Colonic mucosa (tissue), 4 donors: ENCODE measurements around the gene THADA. TPM values are rescaled to one million over a fixed set of nuclear protein-coding genes. Genes with fewer than 3 reads are reported as not detected.

ENCODE experiments used
- DNase-seq: peaks from one replicate; pipeline ENCODE4 v3.0.0-alpha.2; 2020
- H3K27ac ChIP-seq: fragments of 200-600 bp; one replicate; pipeline ENCODE4 v1.8.0; 2021
- H3K27me3 ChIP-seq: fragments of 200-600 bp; one replicate; pipeline ENCODE4 v1.8.0; 2021
- H3K36me3 ChIP-seq: fragments of 200-600 bp; one replicate; pipeline ENCODE4 v1.8.0; 2021
- H3K4me1 ChIP-seq: fragments of 200-600 bp; one replicate; pipeline ENCODE4 v1.8.0; 2021; ENCODE audit warnings: mild to moderate bottlenecking
- H3K4me3 ChIP-seq: fragments of 200-600 bp; one replicate; pipeline ENCODE4 v1.8.0; 2021
- H3K9ac ChIP-seq, 2 donors: one replicate each; pipeline ENCODE4 v1.7.0; 2013; ENCODE audit warnings: control low read depth in 2 of 2, low read depth in 2 of 2, low read length in 2 of 2
- H3K9me3 ChIP-seq: fragments of 200-600 bp; one replicate; pipeline ENCODE4 v1.8.0; 2021
- CTCF ChIP-seq: fragments of 200-600 bp; IDR thresholded peaks from one replicate; pipeline ENCODE4 v1.8.0; 2022; ENCODE audit warnings: antibody characterized with exemption, mild to moderate bottlenecking
- intact Hi-C: fragments of 100-400 bp; cut with DNase I; formaldehyde crosslinking; loops from one replicate; pipeline ENCODE4 v1.14.1; 2022
- total RNA-seq, 2 donors: library from RNA; stranded (reverse); fragmentation: NEBNext Ultra II Directional in 1 of 2; extraction: Animal tissue kit (Norgen Biotek cat#: 25700) in 1 of 2; gene quantifications; one replicate each; pipeline ENCODE4 v1.2.1, GENCODE V29; 2021
- donor health status: healthy.
- donor health status: DM: no; HTN: no; CAD: no.
- donor health status: DM: no; HTN: no; CAD: no.

THADA gene
- total RNA-seq, 2 donors from 2014 or later: 14.6 to 31.4 TPM

- H3K4me3 ChIP-seq: no peak overlapping the region
- no peaks in the 10 kb centered on the region for H3K36me3 ChIP-seq
- no peak for DNase-seq
- H3K27ac ChIP-seq: no peak overlapping the region
- peak; percentile 58 for TF ChIP-seq CTCF
- H3K9ac ChIP-seq: no peak overlapping the region
- intact Hi-C loops: no loop called here
- no peaks in the 10 kb centered on the region for H3K27me3 ChIP-seq
- H3K4me1 ChIP-seq: no peaks in the 10 kb centered on the region
- H3K9me3 ChIP-seq: no peaks in the 10 kb centered on the region
These were observed 53.4 kb downstream of the THADA start for GRCh38 chr2:43542285-43542933.

- Histone ChIP-seq H3K27me3 (no peaks in the 10 kb centered on the region), H3K9ac (no peak overlapping the region), H3K4me3 (no peak overlapping the region), H3K36me3 (no peaks in the 10 kb centered on the region), H3K9me3 (no peaks in the 10 kb centered on the region), H3K4me1 (no peaks in the 10 kb centered on the region), H3K27ac (peak overlapping the region; percentile 3)
- intact Hi-C loops: no loop called here
- no peak for TF ChIP-seq CTCF
- DNase-seq: no peak
These were observed 54.7 kb downstream of the THADA start for GRCh38 chr2:43541165-43541564.

GRCh38 chr2:43540021-43540779 lies 55.6 kb downstream of the THADA start:
- peak overlapping the region; percentile 3 for H3K27ac ChIP-seq
- no peak for TF ChIP-seq CTCF
- H3K4me3 ChIP-seq: no peak overlapping the region
- peak; percentile 38 for DNase-seq
- H3K36me3 ChIP-seq: no peaks in the 10 kb centered on the region
- no peaks in the 10 kb centered on the region for H3K9me3 ChIP-seq
- H3K27me3 ChIP-seq: no peaks in the 10 kb centered on the region
- no peaks in the 10 kb centered on the region for H3K4me1 ChIP-seq
- intact Hi-C loops: no loop called here
- H3K9ac ChIP-seq: no peak overlapping the region

GRCh38 chr2:43539436-43539835 lies 56.4 kb downstream of the THADA start:
- H3K36me3 ChIP-seq: no peaks in the 10 kb centered on the region
- no peak overlapping the region for H3K27ac ChIP-seq
- no peak for TF ChIP-seq CTCF

GRCh38 chr2:43538034-43538670 lies 57.7 kb downstream of the THADA start:
- intact Hi-C loops: loop anchor here (10.0 kb wide), 1 partner anchor 583 kb away; no protein-coding TSS in a partner anchor
- H3K27me3 ChIP-seq: no peaks in the 10 kb centered on the region
- no peaks in the 10 kb centered on the region for H3K36me3 ChIP-seq
- H3K9ac ChIP-seq: no peak overlapping the region
- H3K4me3 ChIP-seq: no peak overlapping the region
- H3K27ac ChIP-seq: no peak overlapping the region
- no peaks in the 10 kb centered on the region for H3K4me1 ChIP-seq
- no peak for TF ChIP-seq CTCF
- no peak for DNase-seq
- H3K9me3 ChIP-seq: no peaks in the 10 kb centered on the region

More at GRCh38 chr2:43539436-43539835, 56.4 kb downstream of the THADA start:
- no peak for DNase-seq
- Histone ChIP-seq H3K9ac (no peak overlapping the region), H3K27me3 (no peaks in the 10 kb centered on the region), H3K4me1 (no peaks in the 10 kb centered on the region), H3K9me3 (no peaks in the 10 kb centered on the region), H3K4me3 (no peak overlapping the region)
- intact Hi-C loops: loop anchor here (10.0 kb wide), 1 partner anchor 585 kb away; no protein-coding TSS in a partner anchor
